Measurements from ENCODE around the gene FN1. TPM values are rescaled to one million over a fixed set of nuclear protein-coding genes. Genes with fewer than 3 reads are reported as not detected.

The FN1 gene
- total and polyA plus RNA-seq, 12 donors = 67.8 to 888 (median 136) TPM

DNA sequence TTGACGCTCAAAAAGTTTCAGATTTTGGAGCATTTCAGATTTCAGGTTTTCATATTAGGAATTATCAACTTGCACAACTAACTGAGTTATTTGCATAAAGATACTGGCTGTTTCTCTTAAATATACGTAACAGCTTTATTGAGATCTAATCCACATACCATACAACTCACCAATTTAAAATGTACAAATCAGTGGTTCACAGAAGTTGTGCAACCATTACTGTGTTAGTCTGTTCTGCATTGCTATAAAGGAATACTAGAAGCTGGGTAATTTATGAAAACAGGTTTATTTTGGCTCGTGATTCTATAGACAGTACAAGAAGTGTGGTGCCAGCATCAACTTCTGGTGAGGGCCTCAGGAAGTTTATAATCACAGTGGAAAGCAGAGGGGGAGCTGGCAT, 115.8 kb downstream of the FN1 start:
- DNase-seq = no peak

GRCh38 chr2:215319500-215319899, 116.4 kb downstream of the FN1 start:
- ATAC-seq (no peak), DNase-seq (no peak)
- Histone ChIP-seq H3K4me1 (no peaks in the 10 kb centered on the region), H3K27me3 (no peaks in the 10 kb centered on the region), H3K4me3 (no peak overlapping the region), H3K9me3 (no peaks in the 10 kb centered on the region), H3K27ac (no peak overlapping the region), H3K36me3 (peaks cover 0 to 74% (median 10%) of the 10 kb centered on the region in 9 donors)
- 96 to 97% methylated on average over 5 of the region's 5 CpGs for WGBS, 2 donors
- no peak for TF ChIP-seq CTCF (IDR thresholded peaks at IDR 0.05)
- intact Hi-C loops (cut with DNase I) = no loop called here

More for the DNA sequence above, 115.8 kb downstream of the FN1 start:
- H3K4me3 ChIP-seq = no peak overlapping the region
- TF ChIP-seq CTCF (IDR thresholded peaks at IDR 0.05) = no peak
- H3K27ac ChIP-seq = no peak overlapping the region
- H3K36me3 ChIP-seq = peaks cover 0 to 77% (median 10%) of the 10 kb centered on the region in 9 donors
- intact Hi-C loops (cut with DNase I) = no loop called here
- no peaks in the 10 kb centered on the region for H3K4me1 ChIP-seq
- ATAC-seq = no peak
- H3K27me3 ChIP-seq = no peaks in the 10 kb centered on the region
- 88 to 91% methylated on average over 3 of the region's 3 CpGs for WGBS, 2 donors
- no peaks in the 10 kb centered on the region for H3K9me3 ChIP-seq

GRCh38 chr2:215316336-215316735, 119.5 kb downstream of the FN1 start:
- no peaks in the 10 kb centered on the region for H3K27me3 ChIP-seq
- no peaks in the 10 kb centered on the region for H3K9me3 ChIP-seq
- peaks cover 0 to 14% (median 3%) of the 10 kb centered on the region in 9 donors for H3K4me1 ChIP-seq
- WGBS, 2 donors = 85 to 88% methylated on average over 2 of the region's 2 CpGs
- H3K4me3 ChIP-seq = no peak overlapping the region
- no peak overlapping the region for H3K27ac ChIP-seq
- peaks cover 0 to 52% (median 10%) of the 10 kb centered on the region in 9 donors for H3K36me3 ChIP-seq
- ATAC-seq (no peak), DNase-seq (no peak)
- intact Hi-C loops (cut with DNase I) = no loop called here
- TF ChIP-seq CTCF (IDR thresholded peaks at IDR 0.05) = no peak

- Histone ChIP-seq H3K9me3 (no peaks in the 10 kb centered on the region), H3K27ac (no peak overlapping the region), H3K4me3 (no peak overlapping the region), H3K27me3 (no peaks in the 10 kb centered on the region), H3K36me3 (peaks cover 0 to 42% (median 7%) of the 10 kb centered on the region in 9 donors), H3K4me1 (peaks cover 0 to 14% (median 8%) of the 10 kb centered on the region in 9 donors)
- no peak for TF ChIP-seq CTCF (IDR thresholded peaks at IDR 0.05)
- no peak for ATAC-seq
- intact Hi-C loops (cut with DNase I) = no loop called here
- no peak for DNase-seq
- 95 to 96% methylated on average over 2 of the region's 2 CpGs for WGBS, 2 donors
Observed at GRCh38 chr2:215315301-215315700, 120.6 kb downstream of the FN1 start.
